ENCODE results near the gene HAO1.

The HAO1 gene

DNA sequence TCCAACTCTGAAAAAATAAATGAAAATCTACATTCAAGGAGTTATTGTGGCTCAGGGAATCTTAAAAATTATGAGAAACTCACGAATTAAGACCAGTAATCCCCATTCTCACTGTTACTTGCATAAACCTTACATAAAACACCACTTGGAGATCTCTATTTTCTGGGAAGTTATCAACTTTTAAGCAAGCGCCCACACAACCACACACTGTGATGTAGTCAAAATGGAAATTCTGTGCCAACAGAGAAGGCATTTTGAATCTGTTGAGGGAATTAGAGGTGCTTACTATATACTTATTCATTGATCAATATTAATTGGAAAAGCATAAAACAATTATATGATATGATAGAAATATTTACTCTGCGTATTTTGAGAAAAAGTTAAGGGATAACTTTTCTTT lies 58.7 kb downstream of the HAO1 start:
- no peak for TF ChIP-seq TAF1 (IDR thresholded peaks at IDR 0.05; ENCODE audit: low read depth, low read length)
- no peak for TF ChIP-seq PAX5 (IDR thresholded peaks at IDR 0.05; ENCODE audit: insufficient read depth, low read length, severe bottlenecking)
- TF ChIP-seq POU2F2 (IDR thresholded peaks at IDR 0.05; ENCODE audit: low read depth, low read length): no peak
- TF ChIP-seq POLR2A (IDR thresholded peaks at IDR 0.05; ENCODE audit: low read depth, low read length): no peak
- no peak for TF ChIP-seq SPI1 (IDR thresholded peaks at IDR 0.05; ENCODE audit: low read depth, low read length)
- TF ChIP-seq POLR2AphosphoS5 (IDR thresholded peaks at IDR 0.05; ENCODE audit: low read depth, low read length): no peak
- FAIRE-seq: no peak
- DNase-seq (ENCODE audit: insufficient read length, low spot score): no peak

DNA sequence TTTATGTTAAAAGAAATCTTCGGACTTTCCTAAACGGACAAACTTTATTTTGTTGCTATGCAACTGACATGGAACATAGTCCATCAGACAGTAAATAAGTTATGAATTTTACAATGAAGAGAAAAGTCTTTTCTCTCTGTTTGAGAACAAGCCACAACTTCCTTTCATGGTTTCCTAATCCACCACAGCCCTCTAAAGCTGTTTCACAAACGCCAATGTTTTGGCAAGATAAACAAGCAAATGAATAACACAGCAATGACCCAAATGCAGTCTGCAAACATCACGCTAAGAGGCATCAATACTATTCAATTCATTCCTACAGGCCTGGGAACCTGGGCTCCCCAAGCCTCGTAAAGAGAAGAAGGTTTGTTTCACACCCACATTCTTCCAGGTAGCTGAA lies 60.4 kb downstream of the HAO1 start:
- no peak for FAIRE-seq
- TF ChIP-seq SPI1 (IDR thresholded peaks at IDR 0.05; ENCODE audit: low read depth, low read length): no peak
- no peak for DNase-seq (ENCODE audit: insufficient read length, low spot score)

DNA sequence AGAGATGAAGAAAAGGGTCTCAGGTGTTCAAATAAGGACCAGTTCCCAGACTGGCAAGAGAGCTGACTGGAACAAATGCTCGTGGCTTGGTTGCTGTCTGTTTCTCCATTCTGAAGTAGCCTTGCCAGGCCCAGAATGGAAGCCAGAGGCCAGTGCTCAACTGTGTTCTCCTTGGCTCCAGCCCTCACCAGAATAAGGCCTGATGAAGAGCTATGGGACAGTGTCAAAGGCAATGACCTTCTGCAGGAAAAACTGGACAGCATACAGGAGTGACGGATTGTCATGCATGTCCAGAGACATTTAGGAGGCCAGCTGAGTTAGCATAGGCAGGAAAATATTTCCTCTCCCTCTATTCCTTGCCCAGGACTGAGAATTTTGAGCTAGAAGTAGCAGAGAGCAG lies 72.2 kb downstream of the HAO1 start:
- TF ChIP-seq POU2F2 (IDR thresholded peaks at IDR 0.05; ENCODE audit: low read depth, low read length): no peak
- TF ChIP-seq PAX5 (IDR thresholded peaks at IDR 0.05; ENCODE audit: insufficient read depth, low read length, severe bottlenecking): no peak
- no peak for TF ChIP-seq SPI1 (IDR thresholded peaks at IDR 0.05; ENCODE audit: low read depth, low read length)
- no peak for TF ChIP-seq POLR2A (IDR thresholded peaks at IDR 0.05; ENCODE audit: low read depth, low read length)
- no peak for TF ChIP-seq TAF1 (IDR thresholded peaks at IDR 0.05; ENCODE audit: low read depth, low read length)
- TF ChIP-seq POLR2AphosphoS5 (IDR thresholded peaks at IDR 0.05; ENCODE audit: low read depth, low read length): no peak
- FAIRE-seq (no peak), DNase-seq (ENCODE audit: insufficient read length, low spot score) (no peak)

DNA sequence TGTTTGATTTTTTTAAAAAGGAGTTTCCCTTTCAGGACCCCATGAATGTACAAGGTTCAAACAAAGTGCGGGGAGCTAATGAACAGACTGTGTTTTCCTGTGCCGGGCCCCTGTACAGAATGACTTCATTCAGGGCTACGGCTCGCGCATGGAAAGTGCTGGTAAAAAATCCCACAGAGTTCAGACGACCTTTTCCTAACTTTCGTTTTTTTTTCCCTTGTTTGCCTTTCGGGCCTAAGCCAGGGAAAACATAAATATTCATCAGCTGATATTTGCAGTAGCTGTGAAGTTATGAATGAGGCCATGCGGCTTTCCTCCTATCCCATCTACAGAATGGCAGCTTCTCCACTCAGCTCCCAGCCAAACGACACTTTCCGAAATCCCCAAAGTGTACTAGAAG lies 74.0 kb downstream of the HAO1 start:
- FAIRE-seq (no peak), DNase-seq (ENCODE audit: insufficient read length, low spot score) (no peak)
- TF ChIP-seq TAF1 (IDR thresholded peaks at IDR 0.05; ENCODE audit: low read depth, low read length) (no peak), PAX5 (IDR thresholded peaks at IDR 0.05; ENCODE audit: insufficient read depth, low read length, severe bottlenecking) (no peak), POU2F2 (IDR thresholded peaks at IDR 0.05; ENCODE audit: low read depth, low read length) (no peak), POLR2A (IDR thresholded peaks at IDR 0.05; ENCODE audit: low read depth, low read length) (no peak), POLR2AphosphoS5 (IDR thresholded peaks at IDR 0.05; ENCODE audit: low read depth, low read length) (no peak), SPI1 (IDR thresholded peaks at IDR 0.05; ENCODE audit: low read depth, low read length) (no peak)

DNA sequence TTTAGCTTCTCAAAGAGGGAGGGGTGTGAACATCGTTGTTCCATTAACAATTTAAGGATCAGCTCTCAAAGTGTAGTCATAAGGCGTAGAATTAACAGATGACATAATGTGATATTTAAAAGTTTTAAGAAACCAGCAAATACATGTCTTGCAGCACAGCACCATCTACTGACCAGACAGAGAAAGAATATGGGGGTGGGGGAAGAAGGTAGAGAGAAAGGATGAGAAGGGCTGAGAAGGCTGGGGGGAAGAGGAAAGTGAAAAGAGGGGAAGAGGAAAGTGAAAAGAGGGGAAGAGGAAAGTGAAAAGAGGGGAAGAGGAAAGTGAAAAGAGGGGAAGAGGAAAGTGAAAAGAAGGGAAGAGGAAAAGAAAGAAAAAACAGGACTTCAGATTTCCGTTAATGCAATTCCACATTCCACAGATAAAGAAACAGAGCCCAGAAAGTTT lies 80.9 kb downstream of the HAO1 start:
- peak; percentile 31 for FAIRE-seq
- DNase-seq (ENCODE audit: insufficient read length, low spot score): no peak
- TF ChIP-seq TAF1 (IDR thresholded peaks at IDR 0.05; ENCODE audit: low read depth, low read length) (no peak), PAX5 (IDR thresholded peaks at IDR 0.05; ENCODE audit: insufficient read depth, low read length, severe bottlenecking) (no peak), POLR2A (IDR thresholded peaks at IDR 0.05; ENCODE audit: low read depth, low read length) (no peak), SPI1 (IDR thresholded peaks at IDR 0.05; ENCODE audit: low read depth, low read length) (no peak), POU2F2 (IDR thresholded peaks at IDR 0.05; ENCODE audit: low read depth, low read length) (no peak), POLR2AphosphoS5 (IDR thresholded peaks at IDR 0.05; ENCODE audit: low read depth, low read length) (no peak)

DNA sequence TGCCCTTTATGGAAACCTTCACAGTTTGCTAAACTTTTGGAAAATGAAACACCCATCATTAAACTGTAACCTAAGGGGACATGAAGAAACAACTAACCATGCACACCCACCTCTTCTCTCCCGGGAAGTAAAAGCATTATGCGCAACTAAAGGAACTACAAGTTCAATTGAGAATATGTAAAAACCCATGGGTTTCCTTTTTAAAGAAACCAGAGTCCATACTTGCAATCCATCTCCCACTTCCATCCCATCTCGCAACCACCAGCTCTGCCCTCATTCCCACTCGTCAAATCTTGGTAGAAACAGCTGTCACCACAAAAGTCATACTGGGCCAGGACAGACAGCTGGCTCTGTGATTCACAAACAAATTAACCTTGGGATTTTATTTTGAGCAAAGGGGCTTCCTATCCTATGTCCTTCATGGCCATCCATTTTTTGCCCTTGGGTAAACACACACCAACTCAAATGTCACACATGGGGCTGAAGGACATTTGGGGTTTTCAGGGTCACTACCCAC lies 81.5 kb downstream of the HAO1 start:
- TF ChIP-seq POLR2A (IDR thresholded peaks at IDR 0.05; ENCODE audit: low read depth, low read length): no peak
- TF ChIP-seq PAX5 (IDR thresholded peaks at IDR 0.05; ENCODE audit: insufficient read depth, low read length, severe bottlenecking): no peak
- TF ChIP-seq POU2F2 (IDR thresholded peaks at IDR 0.05; ENCODE audit: low read depth, low read length): no peak
- no peak for TF ChIP-seq TAF1 (IDR thresholded peaks at IDR 0.05; ENCODE audit: low read depth, low read length)
- TF ChIP-seq SPI1 (IDR thresholded peaks at IDR 0.05; ENCODE audit: low read depth, low read length): no peak
- no peak for TF ChIP-seq POLR2AphosphoS5 (IDR thresholded peaks at IDR 0.05; ENCODE audit: low read depth, low read length)
- DNase-seq (ENCODE audit: insufficient read length, low spot score) (no peak), FAIRE-seq (no peak)

DNA sequence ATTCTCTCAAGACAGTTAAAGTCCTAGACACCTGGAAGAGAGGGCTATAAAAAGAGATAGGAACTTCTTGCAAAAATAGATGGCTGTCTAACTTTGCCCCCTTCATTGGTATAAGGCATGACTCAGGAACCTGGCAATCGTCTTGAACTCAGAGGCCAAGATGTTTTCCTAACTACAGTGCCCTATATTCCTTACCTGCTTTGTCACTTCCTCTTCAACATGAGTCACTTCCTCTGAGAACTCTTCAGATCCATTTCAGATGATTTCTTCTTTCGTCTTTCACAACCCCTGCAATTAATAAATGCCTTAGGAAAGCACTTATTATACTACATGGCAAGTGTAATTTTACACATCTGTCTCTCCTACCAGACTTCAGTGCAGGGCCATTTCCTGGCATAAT lies 83.5 kb downstream of the HAO1 start:
- TF ChIP-seq TAF1 (IDR thresholded peaks at IDR 0.05; ENCODE audit: low read depth, low read length) (no peak), PAX5 (IDR thresholded peaks at IDR 0.05; ENCODE audit: insufficient read depth, low read length, severe bottlenecking) (no peak), POLR2A (IDR thresholded peaks at IDR 0.05; ENCODE audit: low read depth, low read length) (no peak), SPI1 (IDR thresholded peaks at IDR 0.05; ENCODE audit: low read depth, low read length) (no peak; the same call in 1 of the 2 replicates)
- no peak for FAIRE-seq
- DNase-seq (ENCODE audit: insufficient read length, low spot score): no peak

DNA sequence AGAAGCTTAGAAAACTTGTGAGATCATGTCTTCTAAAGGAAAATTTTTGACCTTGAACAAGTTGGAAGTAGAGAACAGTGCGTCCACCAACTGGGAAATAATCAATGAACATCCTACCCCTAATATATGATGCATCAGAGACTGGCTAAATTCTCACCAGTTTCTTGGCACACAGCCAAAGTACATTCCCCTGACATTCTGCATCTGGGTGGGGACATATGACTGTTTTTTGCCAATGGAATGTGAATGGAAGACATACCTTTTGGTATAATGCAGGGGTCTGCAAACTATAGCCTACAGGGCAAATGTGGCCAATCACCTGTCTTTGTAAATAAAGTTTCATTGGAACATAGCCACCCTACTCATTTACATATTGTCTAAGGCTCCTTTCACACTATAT lies 84.7 kb downstream of the HAO1 start:
- TF ChIP-seq POU2F2 (IDR thresholded peaks at IDR 0.05; ENCODE audit: low read depth, low read length) (no peak), TAF1 (IDR thresholded peaks at IDR 0.05; ENCODE audit: low read depth, low read length) (no peak), SPI1 (IDR thresholded peaks at IDR 0.05; ENCODE audit: low read depth, low read length) (no peak), POLR2AphosphoS5 (IDR thresholded peaks at IDR 0.05; ENCODE audit: low read depth, low read length) (no peak), POLR2A (IDR thresholded peaks at IDR 0.05; ENCODE audit: low read depth, low read length) (no peak), PAX5 (IDR thresholded peaks at IDR 0.05; ENCODE audit: insufficient read depth, low read length, severe bottlenecking) (no peak)
- FAIRE-seq (no peak), DNase-seq (ENCODE audit: insufficient read length, low spot score) (no peak)

DNA sequence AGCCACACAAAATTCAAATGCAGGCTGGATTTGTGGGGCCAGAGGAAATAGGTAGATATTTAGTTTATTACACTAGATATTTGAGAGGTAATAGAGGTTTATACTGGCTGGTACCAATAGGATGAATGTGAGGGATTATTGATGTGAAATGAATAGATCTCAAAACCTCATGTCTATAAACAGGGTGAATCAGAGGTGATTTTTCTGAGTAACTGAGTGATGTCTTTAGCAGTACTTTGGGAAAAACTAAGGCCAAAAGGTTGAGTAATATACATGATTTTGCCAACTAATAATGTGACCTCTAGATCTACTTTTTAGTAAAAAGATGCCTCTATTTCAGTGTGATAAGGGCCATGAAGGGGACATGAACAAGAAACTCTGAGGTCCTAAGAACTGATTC lies 86.8 kb downstream of the HAO1 start:
- FAIRE-seq: no peak
- no peak for DNase-seq (ENCODE audit: insufficient read length, low spot score)
- no peak for TF ChIP-seq POLR2A (IDR thresholded peaks at IDR 0.05; ENCODE audit: low read depth, low read length)
- no peak for TF ChIP-seq POU2F2 (IDR thresholded peaks at IDR 0.05; ENCODE audit: low read depth, low read length)

DNA sequence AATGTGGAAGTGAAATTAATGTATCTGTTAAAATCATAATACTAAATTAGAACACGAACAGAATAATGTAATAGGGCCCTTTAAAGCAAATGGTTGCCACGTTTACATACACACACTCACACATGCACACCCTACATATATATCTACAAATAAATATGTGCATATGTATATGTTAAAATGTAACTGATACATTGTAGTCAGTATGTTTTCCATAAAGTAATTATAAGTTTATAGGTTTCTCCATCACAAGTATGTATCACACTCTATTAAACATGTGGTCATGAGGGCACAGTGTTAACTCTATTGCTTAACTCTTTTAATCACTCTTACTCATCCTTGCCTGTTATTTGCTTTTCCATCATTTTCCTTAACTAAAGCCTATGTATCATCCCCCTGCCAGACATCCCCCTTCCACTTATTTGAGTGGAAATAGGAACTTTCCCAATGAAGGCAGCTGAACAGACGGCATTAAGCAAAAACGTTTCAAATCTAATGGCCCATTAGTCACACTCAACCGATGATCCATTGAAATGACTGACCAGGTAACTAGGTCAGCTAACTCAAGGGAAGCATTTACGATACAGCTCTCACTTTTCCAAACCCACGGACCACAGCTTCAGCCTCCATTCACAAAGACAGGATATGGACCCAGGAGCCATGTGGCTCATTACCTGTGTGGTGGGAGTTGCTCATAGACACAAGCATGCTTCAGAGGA lies 89.3 kb downstream of the HAO1 start:
- no peak for DNase-seq (ENCODE audit: insufficient read length, low spot score)
- FAIRE-seq: no peak
- TF ChIP-seq TAF1 (IDR thresholded peaks at IDR 0.05; ENCODE audit: low read depth, low read length) (no peak), SPI1 (IDR thresholded peaks at IDR 0.05; ENCODE audit: low read depth, low read length) (no peak), POLR2A (IDR thresholded peaks at IDR 0.05; ENCODE audit: low read depth, low read length) (no peak), PAX5 (IDR thresholded peaks at IDR 0.05; ENCODE audit: insufficient read depth, low read length, severe bottlenecking) (no peak), POLR2AphosphoS5 (IDR thresholded peaks at IDR 0.05; ENCODE audit: low read depth, low read length) (no peak), POU2F2 (IDR thresholded peaks at IDR 0.05; ENCODE audit: low read depth, low read length) (no peak)

All from GM12891 (cell line).